Activated T-helper 9 cell treated with anti-CD3 and anti-CD28 coated beads, Interleukin-2, amount 50 U/mL, for 16 hours (primary cell): ENCODE measurements around the gene DNAL4.

Source experiments
- DNase-seq: peaks from one replicate; pipeline ENCODE4 v3.0.0-alpha.2; 2020; ENCODE audit warnings: low read depth

DNAL4 gene

GRCh38 chr22:38740116-38740723 lies 53.7 kb downstream of the DNAL4 start:
- DNase-seq = no peak

DNA sequence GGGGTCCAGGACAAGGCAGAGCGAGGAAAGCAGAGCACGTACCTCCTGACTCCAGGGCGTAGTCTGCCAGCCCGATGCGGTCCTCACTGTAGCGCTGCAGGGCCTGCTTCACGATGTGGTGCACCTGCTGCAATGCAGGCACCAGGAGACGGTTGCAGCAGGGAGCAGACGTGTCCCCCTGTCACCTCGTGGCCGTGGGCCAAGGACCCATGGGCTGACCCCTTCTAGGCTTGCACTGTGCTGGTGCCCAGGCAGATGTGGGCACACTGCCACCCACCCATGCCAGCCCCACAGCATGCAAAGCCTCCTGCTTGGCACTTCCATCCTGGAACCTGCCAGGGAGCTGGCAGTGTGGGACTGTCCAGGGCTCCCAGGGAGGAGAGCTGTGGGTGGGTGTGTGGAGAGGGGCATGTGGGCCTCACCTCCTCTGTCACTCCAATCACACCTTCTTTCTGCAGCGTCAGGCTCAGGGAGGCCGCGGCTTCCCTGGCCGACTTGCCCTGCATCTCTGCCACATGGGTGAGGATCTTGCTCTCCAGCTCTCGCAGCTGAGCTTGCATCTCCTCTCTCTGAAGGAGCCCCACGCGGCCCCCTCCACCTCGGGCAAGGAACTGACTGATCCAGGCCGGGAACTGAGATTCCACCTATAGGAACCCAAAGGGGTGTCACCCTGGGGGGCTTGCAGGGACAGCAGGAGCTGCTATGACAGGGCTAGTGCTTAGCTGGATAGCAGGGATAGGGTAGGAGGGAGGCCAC lies 54.5 kb downstream of the DNAL4 start:
- DNase-seq = no peak

DNA sequence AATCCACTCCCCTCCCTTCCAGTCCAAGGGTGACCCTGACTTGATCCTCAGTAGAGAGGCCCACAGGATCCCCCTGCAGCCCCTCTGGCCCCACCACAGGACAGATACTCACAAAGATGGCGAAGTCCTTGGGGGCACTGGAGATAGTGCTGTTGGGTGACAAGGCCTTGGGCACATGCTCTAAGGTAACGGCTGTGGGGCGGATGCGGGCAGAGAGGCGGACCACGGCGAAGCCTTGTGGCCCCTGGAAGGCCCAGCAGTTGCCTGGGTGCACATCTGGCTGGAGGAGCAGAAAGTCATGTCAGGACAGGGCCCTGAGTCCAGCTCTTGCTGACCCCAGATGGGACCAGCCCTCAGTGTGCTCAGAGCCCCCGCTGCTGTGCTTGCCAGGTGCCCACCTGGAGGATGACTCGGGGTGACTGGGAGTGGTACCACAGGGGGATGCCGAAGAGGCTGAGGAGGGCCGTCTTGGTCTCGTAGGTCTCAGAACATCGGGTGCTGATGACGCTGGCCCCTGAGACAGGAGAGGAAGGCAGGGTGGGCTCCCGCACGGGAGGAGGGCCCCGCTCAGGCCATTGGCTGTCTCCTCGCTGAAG lies 55.4 kb downstream of the DNAL4 start:
- no peak for DNase-seq

- DNase-seq = no peak
Measured at GRCh38 chr22:38737302-38738060, 56.5 kb downstream of the DNAL4 start.

DNA sequence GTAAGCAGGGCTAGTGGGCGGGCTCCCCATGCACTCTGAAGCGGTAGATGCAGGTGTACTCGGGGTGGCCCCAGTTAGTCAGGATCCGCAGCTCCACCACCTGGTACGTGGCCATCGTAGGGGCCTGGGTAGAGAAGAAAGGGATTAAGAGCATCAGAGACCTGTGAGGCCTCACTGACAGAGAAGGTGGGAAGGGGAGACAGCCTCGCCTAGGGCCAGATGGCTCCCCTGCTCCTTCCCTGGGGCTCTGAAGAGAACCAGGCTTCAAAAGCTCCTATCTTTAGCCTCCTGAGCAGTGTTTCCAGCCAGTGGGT lies 57.7 kb downstream of the DNAL4 start:
- no peak for DNase-seq

DNA sequence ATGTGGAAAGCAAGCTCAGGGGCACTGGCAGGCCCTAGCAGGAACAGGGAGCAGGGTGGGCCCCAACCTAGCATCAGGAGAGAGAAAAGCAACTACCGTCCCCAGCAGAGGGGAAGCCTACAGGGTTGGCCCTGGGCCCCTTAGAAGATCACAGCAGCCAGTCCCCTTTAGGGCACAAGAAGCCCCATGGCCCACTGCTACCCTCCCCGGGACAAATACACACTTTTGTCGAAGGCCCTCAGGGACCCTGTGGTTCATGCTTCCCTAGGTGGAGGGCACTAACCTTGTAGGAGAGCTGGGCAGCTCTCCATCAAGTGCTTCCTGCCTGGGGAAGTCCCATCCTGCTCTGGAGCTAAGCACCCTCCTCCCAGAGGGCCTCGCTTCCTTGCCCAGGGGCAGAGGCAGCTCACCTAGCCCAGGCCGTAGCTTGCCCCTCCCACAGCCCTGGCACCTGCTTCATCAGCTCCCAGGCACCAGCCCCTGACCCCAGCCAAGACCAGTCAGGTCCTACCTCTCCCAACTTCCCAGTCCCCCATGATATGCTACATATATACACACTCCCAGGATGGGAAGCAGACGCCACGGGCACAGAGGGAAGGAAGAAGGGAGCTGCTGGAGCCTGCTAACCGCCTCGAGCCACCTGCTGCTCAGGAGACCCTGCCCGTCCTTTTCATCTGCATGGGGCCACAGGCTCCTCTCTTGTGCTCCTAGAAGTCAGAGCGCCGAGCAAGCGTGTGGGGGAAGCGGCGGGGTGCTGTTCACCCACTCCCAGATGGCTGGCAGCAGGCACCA lies 58.3 kb downstream of the DNAL4 start:
- DNase-seq = no peak

GRCh38 chr22:38735126-38735464 lies 58.8 kb downstream of the DNAL4 start:
- DNase-seq = no peak

GRCh38 chr22:38734421-38735100 lies 59.4 kb downstream of the DNAL4 start:
- DNase-seq = no peak

GRCh38 chr22:38733724-38734381 lies 60.1 kb downstream of the DNAL4 start:
- no peak for DNase-seq

GRCh38 chr22:38733329-38733723 lies 60.6 kb downstream of the DNAL4 start:
- DNase-seq = peak; percentile 41

GRCh38 chr22:38732251-38732815 lies 61.6 kb downstream of the DNAL4 start:
- DNase-seq = no peak

GRCh38 chr22:38731703-38732161 lies 62.2 kb downstream of the DNAL4 start:
- no peak for DNase-seq

GRCh38 chr22:38730411-38730871 lies 63.5 kb downstream of the DNAL4 start:
- DNase-seq = no peak

GRCh38 chr22:38729946-38730345 lies 64.0 kb downstream of the DNAL4 start:
- DNase-seq = no peak

- DNase-seq = no peak
Measured at GRCh38 chr22:38728871-38729796, 64.8 kb downstream of the DNAL4 start.
